GM12874 (cell line): ENCODE results near the gene FAM13A.
A peak's percentile ranks its signal among the peaks of the same experiment; 100 is the strongest.

Source experiments
- TF ChIP-seq, protein P1 (sequence below): IDR thresholded peaks from 2 replicates; pipeline ENCODE4 v1.5.1; 2011; ENCODE audit warnings: low read depth, mild to moderate bottlenecking, control low read depth, low read length, moderate library complexity; ENCODE audit not compliant: insufficient read depth

FAM13A gene

DNA sequence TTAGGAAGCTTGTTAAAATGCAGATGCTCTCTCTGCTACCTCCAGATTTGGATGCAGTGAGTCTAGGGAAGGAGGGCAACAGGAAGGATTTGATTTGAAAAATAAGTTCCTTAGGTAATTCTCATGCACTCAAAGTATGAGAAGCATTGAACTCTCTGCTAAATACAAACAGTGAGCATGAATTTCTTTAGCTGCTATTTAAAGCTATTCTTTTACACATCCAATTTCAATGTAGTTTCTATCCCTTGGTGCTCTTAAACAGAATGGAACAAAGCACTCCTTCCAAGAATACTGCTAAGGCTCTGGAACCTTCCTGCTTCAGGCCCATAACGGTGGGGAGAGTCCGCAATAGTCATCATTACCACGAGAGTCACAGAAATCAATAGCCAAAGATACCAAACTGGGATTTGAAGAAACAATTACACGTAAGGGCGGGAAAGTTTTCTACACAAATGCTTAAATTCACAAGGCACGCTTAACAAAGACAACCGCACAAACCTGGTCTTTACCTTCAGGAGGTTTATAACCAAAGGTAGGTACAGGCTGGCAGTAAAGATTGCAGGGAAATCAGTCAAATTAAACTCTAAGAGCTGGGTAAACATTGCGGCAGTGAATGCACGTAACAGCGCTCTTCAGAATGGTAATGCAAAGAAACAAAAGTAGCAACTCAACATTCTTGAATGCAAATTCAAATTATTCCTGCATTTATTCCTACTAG is 236.1 kb downstream of the FAM13A start:
- TF ChIP-seq, protein P1, sequence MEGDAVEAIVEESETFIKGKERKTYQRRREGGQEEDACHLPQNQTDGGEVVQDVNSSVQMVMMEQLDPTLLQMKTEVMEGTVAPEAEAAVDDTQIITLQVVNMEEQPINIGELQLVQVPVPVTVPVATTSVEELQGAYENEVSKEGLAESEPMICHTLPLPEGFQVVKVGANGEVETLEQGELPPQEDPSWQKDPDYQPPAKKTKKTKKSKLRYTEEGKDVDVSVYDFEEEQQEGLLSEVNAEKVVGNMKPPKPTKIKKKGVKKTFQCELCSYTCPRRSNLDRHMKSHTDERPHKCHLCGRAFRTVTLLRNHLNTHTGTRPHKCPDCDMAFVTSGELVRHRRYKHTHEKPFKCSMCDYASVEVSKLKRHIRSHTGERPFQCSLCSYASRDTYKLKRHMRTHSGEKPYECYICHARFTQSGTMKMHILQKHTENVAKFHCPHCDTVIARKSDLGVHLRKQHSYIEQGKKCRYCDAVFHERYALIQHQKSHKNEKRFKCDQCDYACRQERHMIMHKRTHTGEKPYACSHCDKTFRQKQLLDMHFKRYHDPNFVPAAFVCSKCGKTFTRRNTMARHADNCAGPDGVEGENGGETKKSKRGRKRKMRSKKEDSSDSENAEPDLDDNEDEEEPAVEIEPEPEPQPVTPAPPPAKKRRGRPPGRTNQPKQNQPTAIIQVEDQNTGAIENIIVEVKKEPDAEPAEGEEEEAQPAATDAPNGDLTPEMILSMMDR = no peak

GRCh38 chr4:88819818-88820697 is 236.9 kb downstream of the FAM13A start:
- TF ChIP-seq, protein P1 = no peak

GRCh38 chr4:88818631-88819470 is 238.1 kb downstream of the FAM13A start:
- TF ChIP-seq, protein P1 = peak; percentile 64

DNA sequence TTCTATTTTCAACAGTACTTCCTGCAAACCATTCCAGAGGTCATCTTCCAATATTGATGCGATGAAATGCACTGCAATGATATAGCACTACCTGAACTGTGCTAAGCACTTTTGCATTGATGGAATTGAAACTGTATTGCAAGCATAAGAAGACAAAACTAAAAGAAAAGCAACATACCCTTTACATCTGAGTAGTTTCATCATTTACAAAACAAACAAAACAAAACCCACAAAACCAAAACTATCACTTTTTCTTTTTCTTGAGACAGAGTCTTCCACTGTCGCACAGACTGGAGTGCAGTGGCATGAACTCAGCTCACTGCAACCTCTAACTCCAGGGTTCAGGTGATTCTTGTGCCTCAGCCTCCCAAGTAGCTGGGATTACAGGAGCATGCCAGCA is 239.2 kb downstream of the FAM13A start:
- TF ChIP-seq, protein P1 = no peak

DNA sequence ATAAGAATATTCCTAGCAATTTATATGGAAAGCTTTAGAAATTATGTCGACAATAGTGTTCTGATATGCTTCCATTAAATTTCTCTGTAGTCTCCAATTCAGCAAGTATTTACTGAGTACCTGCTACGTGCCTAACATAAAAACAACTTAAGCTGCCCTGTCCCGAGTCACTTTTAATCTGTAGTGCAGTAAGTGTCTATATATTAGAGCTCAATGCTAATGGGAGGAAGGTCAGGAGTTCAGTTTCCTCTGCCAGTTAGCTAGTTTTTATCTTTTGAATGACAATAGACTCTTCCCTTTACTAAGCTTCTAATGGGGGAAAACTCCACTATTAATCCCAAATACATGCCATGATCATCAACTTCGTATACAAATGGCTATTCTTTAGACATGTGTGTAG is 240.6 kb downstream of the FAM13A start:
- TF ChIP-seq, protein P1 = no peak

DNA sequence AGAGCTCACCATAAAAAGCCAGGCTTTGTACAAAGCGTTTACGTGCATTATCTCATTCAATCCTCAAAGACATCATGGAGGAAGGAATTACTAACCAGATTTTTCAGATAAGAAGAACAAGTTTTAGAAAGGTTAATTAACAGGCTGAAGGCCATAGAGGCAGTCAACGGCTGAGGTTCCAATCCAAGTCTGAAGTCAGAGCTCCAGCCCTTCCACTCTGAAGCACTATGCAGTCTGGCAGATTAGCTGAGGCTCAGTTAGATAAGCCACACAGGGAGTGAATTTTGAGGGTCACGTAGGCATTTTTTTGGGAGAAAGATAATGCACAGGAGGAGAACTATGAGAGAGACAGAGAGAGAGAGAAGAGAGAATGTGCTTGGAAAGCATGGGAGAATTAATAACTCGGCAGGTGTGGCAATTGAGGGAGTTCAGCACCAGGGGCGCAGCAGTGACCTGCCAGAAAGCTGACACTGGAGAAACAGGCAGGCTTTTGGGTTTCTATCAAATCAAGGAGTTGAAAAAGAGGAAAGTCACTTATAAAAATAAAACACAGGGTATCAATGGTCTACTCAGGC is 242.9 kb downstream of the FAM13A start:
- TF ChIP-seq, protein P1 = no peak
